K562 (cell line): Measurements from ENCODE around the gene FKBP1B. TPM values are rescaled to one million over a fixed set of nuclear protein-coding genes. Genes with fewer than 3 reads are reported as not detected.
A peak's percentile ranks its signal among the peaks of the same experiment; 100 is the strongest.

Experiments used
- ATAC-seq: fragments of 200-7000 bp; cut with Tn5 transposase; 3 replicates; pipeline ENCODE4 v1.9.1; 2020; ENCODE audit warnings: moderate library complexity
- BruUV-seq: library from RNA; stranded (reverse); fragments of 400-500 nt; replicated peaks from 2 replicates; lab custom pipeline; 2021; lab: Mats Ljungman, UMichigan
- CTCF ChIA-PET: fragments of 300-600 bp; formaldehyde crosslinking; extraction: SDS; loops from one replicate; lab custom pipeline; 2021; ENCODE audit warnings: low intra/inter-chr PET ratio; lab: Yijun Ruan, JAX
- POLR2A ChIA-PET: fragments of 300-600, 350-650 bp; sonication (Branson Sonifier 250); formaldehyde crosslinking; extraction: SDS; loops from one replicate; lab custom pipeline; 2021; ENCODE audit warnings: antibody characterized with exemption, inconsistent platforms; lab: Yijun Ruan, JAX
- DNase-seq, 4 experiments: peaks; one replicate each; pipeline versions ENCODE4 v3.0.0 to v3.0.0-alpha.2; 2011 to 2018; ENCODE audit warnings: low spot score in 3 of 4, mixed read lengths in 3 of 4; ENCODE audit errors: extremely low read depth in 1 of 4
- FAIRE-seq: peaks from 2 replicates; lab custom pipeline; 2011; peaks lifted over from hg19 to GRCh38; lab: Jason Lieb, UNC
- H2AFZ ChIP-seq: 2 replicates; pipeline ENCODE4 v1.6.0; 2011; ENCODE audit warnings: low read depth, low read length, control low read depth, inconsistent platforms
- H3K27ac ChIP-seq: fragments of 200-600 bp; 3 replicates; pipeline ENCODE4 v1.8.0; 2011; ENCODE audit warnings: low read depth, mild to moderate bottlenecking, control low read depth, inconsistent platforms, low read length, moderate library complexity, mixed read lengths; ENCODE audit errors: extremely low read depth
- H3K27me3 ChIP-seq, 2 experiments: fragments of 300-600 bp in 1 of 2; 2 replicates in 1 of 2; 3 replicates in 1 of 2; pipeline versions ENCODE4 v1.6.0 to v1.8.0; 2011; ENCODE audit warnings: inconsistent platforms in 2 of 2, low read length in 2 of 2, mild to moderate bottlenecking in 1 of 2, mixed read lengths in 1 of 2, moderate library complexity in 1 of 2; ENCODE audit not compliant: control insufficient read depth in 2 of 2, insufficient read depth in 2 of 2
- H3K36me3 ChIP-seq: fragments of 300-600 bp; 3 replicates; pipeline ENCODE4 v1.8.0; 2011; ENCODE audit warnings: mild to moderate bottlenecking, low read length, inconsistent platforms; ENCODE audit not compliant: control insufficient read depth, insufficient read depth
- H3K4me1 ChIP-seq, 2 experiments: fragments of 200-600 bp in 1 of 2; replicated peaks in 1 of 2; 2 replicates in 1 of 2; 3 replicates in 1 of 2; pipeline versions ENCODE4 v1.5.1 to v1.8.0; 2011; ENCODE audit warnings: inconsistent platforms in 2 of 2, low read length in 2 of 2, mild to moderate bottlenecking in 1 of 2, mixed read lengths in 1 of 2, moderate library complexity in 1 of 2; ENCODE audit not compliant: control insufficient read depth in 2 of 2, insufficient read depth in 2 of 2
- H3K4me2 ChIP-seq: 2 replicates; pipeline ENCODE4 v1.6.1; 2011; ENCODE audit warnings: low read length, control low read depth, inconsistent platforms, mixed read lengths; ENCODE audit not compliant: insufficient read depth
- H3K4me3 ChIP-seq: fragments of 200-600 bp; sonication (generic), shearing (Covaris generic); 2 replicates; pipeline ENCODE4 v1.5.1; 2016; ENCODE audit warnings: control low read depth, inconsistent platforms
- H3K79me2 ChIP-seq: fragments of 200-600 bp; 3 replicates; pipeline ENCODE4 v1.8.0; 2011; ENCODE audit warnings: low read length, inconsistent platforms; ENCODE audit not compliant: control insufficient read depth, insufficient read depth
- H3K9ac ChIP-seq, 2 experiments: 2 replicates each; pipeline versions ENCODE4 v1.6.0 to v1.6.1; 2011; ENCODE audit warnings: low read depth in 2 of 2, low read length in 2 of 2, control low read depth in 1 of 2, inconsistent platforms in 1 of 2, mild to moderate bottlenecking in 1 of 2, mixed read lengths in 1 of 2; ENCODE audit not compliant: insufficient read depth in 1 of 2
- H3K9me1 ChIP-seq: one replicate; pipeline ENCODE4 v1.6.0; 2011; ENCODE audit warnings: inconsistent platforms, mild to moderate bottlenecking, low read length, moderate library complexity; ENCODE audit not compliant: control insufficient read depth, insufficient read depth
- H3K9me3 ChIP-seq: replicated peaks from 2 replicates; pipeline ENCODE4 v1.5.1; 2011; ENCODE audit warnings: low read depth, low read length, inconsistent platforms; ENCODE audit not compliant: control insufficient read depth, insufficient read depth
- H4K20me1 ChIP-seq: replicated peaks from 2 replicates; pipeline ENCODE4 v1.6.1; 2011; ENCODE audit warnings: low read length, inconsistent platforms, mixed read lengths; ENCODE audit not compliant: control insufficient read depth, insufficient read depth
- EGR1 ChIP-seq: fragments of 450-650 bp; conservative IDR thresholded peaks from 2 replicates; pipeline ENCODE4 v1.6.1; 2017; ENCODE audit warnings: mild to moderate bottlenecking
- FOXJ2 ChIP-seq: fragments of 200-800 bp; sonication (Bioruptor generic); IDR thresholded peaks from 2 replicates; pipeline ENCODE4 v1.6.1; 2016; ENCODE audit warnings: missing genetic modification characterization, missing compliant biosample characterization
- GATA2 ChIP-seq: sonication (generic); formaldehyde crosslinking; IDR thresholded peaks from 2 replicates; pipeline ENCODE4 v1.4.0; 2020; ENCODE audit warnings: mild to moderate bottlenecking, missing genetic modification reagents
- HNRNPL ChIP-seq: fragments of 200-400 bp; formaldehyde crosslinking; IDR thresholded peaks from 2 replicates; pipeline ENCODE4 v1.6.1; 2017; ENCODE audit warnings: low read depth, mild to moderate bottlenecking, low read length
- MAFG ChIP-seq: fragments of 450-650 bp; conservative IDR thresholded peaks from 2 replicates; pipeline ENCODE4 v1.6.1; 2016; ENCODE audit warnings: missing genetic modification characterization, missing compliant biosample characterization
- MTA1 ChIP-seq: fragments of 450-650 bp; IDR thresholded peaks from 2 replicates; pipeline ENCODE4 v1.6.1; 2017; ENCODE audit warnings: borderline replicate concordance
- POLR2G ChIP-seq: fragments of 200-400 bp; formaldehyde crosslinking; IDR thresholded peaks from 2 replicates; pipeline ENCODE4 v1.6.1; 2017; ENCODE audit warnings: low read depth, mild to moderate bottlenecking, antibody characterized with exemption, low read length, moderate library complexity
- PYGO2 ChIP-seq: fragments of 450-650 bp; IDR thresholded peaks from 2 replicates; pipeline ENCODE4 v1.6.1; 2016; ENCODE audit warnings: mild to moderate bottlenecking, missing genetic modification characterization, moderate library complexity, missing compliant biosample characterization
- RAD21 ChIP-seq, 2 experiments: fragments of 250-450 bp in 1 of 2; fragments of 450-650 bp in 1 of 2; sonication (Bioruptor Pico) in 1 of 2; formaldehyde crosslinking in 1 of 2; IDR thresholded peaks in 1 of 2; conservative IDR thresholded peaks in 1 of 2; 2 replicates each; pipeline versions ENCODE4 v1.4.0 to v1.8.0; 2020 to 2022; ENCODE audit warnings: mild to moderate bottlenecking in 2 of 2, moderate library complexity in 1 of 2
- SLC30A9 ChIP-seq: fragments of 250-450 bp; sonication (Bioruptor Pico); IDR thresholded peaks from 2 replicates; pipeline ENCODE4 v1.8.0; 2022; ENCODE audit warnings: mild to moderate bottlenecking, moderate library complexity
- SMC3 ChIP-seq: conservative IDR thresholded peaks from 2 replicates; pipeline ENCODE4 v1.6.1; 2011; ENCODE audit warnings: low read depth, low read length, improper control_type of control experiment; ENCODE audit not compliant: insufficient read depth
- SP2 ChIP-seq: IDR thresholded peaks from 2 replicates; pipeline ENCODE4 v1.6.1; 2011; ENCODE audit warnings: mild to moderate bottlenecking, low read depth, low read length, moderate library complexity; ENCODE audit not compliant: poor library complexity, severe bottlenecking; ENCODE audit errors: extremely low read depth
- WGBS: fragments of 100-300 bp; shearing (Covaris generic); methylation state at CpG from one replicate; pipeline ENCODE4 v1.1.6; 2016; ENCODE audit warnings: low coverage, mixed read lengths; ENCODE audit not compliant: insufficient coverage; ENCODE audit errors: missing lambda C conversion rate; 5-methylcytosine and 5-hydroxymethylcytosine counted together
- in situ Hi-C: fragments of 300-500 bp; cut with MboI; formaldehyde crosslinking; loops from 4 replicates; pipeline ENCODE4 v1.15.0; 2018; ENCODE audit warnings: inconsistent platforms, mixed read lengths
- intact Hi-C: fragments of 100-400 bp; cut with micrococcal nuclease; formaldehyde crosslinking; loops from 2 replicates; pipeline ENCODE4 v1.14.2; 2022
- polyA plus RNA-seq, 8 experiments: library from polyadenylated mRNA; depleted of rRNA in 4 of 8; stranded (reverse) in 5 of 8; unstranded in 3 of 8; fragments of >200 nt; fragmentation: Nextera tagmentation in 2 of 8; fragmentation: Illumina TruSeq in 1 of 8; extraction: Ambion mirVana in 2 of 8; extraction: Trizol in 1 of 8; gene quantifications; 2 replicates each; pipeline versions ENCODE4 v1.2.1 to v1.2.3, GENCODE V29; 2011 to 2014; ENCODE audit warnings: inconsistent platforms in 1 of 8, missing spikeins in 1 of 8
- total RNA-seq, 7 experiments: library from RNA; depleted of rRNA in 6 of 7; stranded (reverse); fragments of >200 nt in 6 of 7; fragmentation: Illumina TruSeq in 2 of 7; extraction: Trizol in 2 of 7; gene quantifications; 2 replicates each; pipeline versions ENCODE4 v1.2.1 to v1.2.3, GENCODE V29; 2011 to 2021; ENCODE audit warnings: low replicate concordance in 1 of 7
- TF ChIP-seq, protein P1 (sequence below): fragments of 450-650 bp; IDR thresholded peaks from 2 replicates; pipeline ENCODE4 v1.6.1; 2016; ENCODE audit warnings: borderline replicate concordance
- TF ChIP-seq, protein P2 (sequence below): conservative IDR thresholded peaks from 2 replicates; pipeline ENCODE4 v1.6.1; 2011; ENCODE audit warnings: low read depth, mild to moderate bottlenecking, low read length; ENCODE audit not compliant: control insufficient read depth
- TF ChIP-seq, protein P3 (sequence below): sonication (generic); formaldehyde crosslinking; IDR thresholded peaks from 2 replicates; pipeline ENCODE4 v1.8.0; 2022; ENCODE audit warnings: mild to moderate bottlenecking, missing genetic modification reagents

Gene FKBP1B
- total and polyA plus RNA-seq, 9 of the 15 experiments (the other 6 are each of a cell fraction or from before 2014, with no cell fraction given), result 0.58 to 9.4 (median 1.6) TPM

DNA sequence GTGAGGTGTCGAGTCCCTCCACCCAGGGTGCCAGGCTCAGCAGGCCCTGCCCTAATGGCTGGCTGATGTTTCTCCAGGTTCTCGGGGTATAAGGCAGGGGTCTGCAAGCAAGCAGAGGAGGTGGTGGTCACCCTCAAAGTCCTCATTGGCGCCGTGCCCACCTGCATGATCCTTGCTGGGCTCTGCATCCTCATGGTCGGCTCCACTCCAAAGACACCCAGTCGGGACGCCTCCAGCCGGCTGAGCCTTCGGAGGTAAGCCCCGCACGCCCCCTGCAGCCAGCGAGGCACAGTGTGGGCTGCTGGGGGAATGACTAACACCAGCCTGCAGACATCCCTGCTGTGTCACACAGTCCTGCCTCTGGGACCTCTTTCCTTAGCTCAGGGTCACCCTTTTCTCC, 25.5 kb upstream of the FKBP1B start:
- H3K36me3 ChIP-seq, result peaks cover 53% of the 10 kb centered on the region
- ATAC-seq (peak; percentile 66), FAIRE-seq (no peak), DNase-seq (peak in 3 of 4 experiments; percentile 32 to 38 (median 32))
- H3K79me2 ChIP-seq, result no peaks in the 10 kb centered on the region
- BruUV-seq, result no TSS peak
- no peaks in the 10 kb centered on the region for H3K27me3 ChIP-seq
- no peak overlapping the region for H3K9ac ChIP-seq
- no peaks in the 10 kb centered on the region for H3K9me3 ChIP-seq
- H3K4me1 ChIP-seq, result peaks cover 0 to 21% of the 10 kb centered on the region in 2 experiments; a peak in 3 of 5 replicates
- in situ Hi-C loops, result no loop called here
- peaks cover 14% of the 10 kb centered on the region; the same call in 1 of the 2 replicates for H4K20me1 ChIP-seq
- POLR2A ChIA-PET, result interaction anchor here (1.0 to 1.6 kb wide), 4 partner anchors 8 to 84 kb away, joined by 3 to 5 read pairs (median 4); partner anchors contain the start of genes UBXN2A and WDCP
- H3K4me3 ChIP-seq, result no peak overlapping the region
- no peak overlapping the region for H3K4me2 ChIP-seq
- H3K9me1 ChIP-seq, result peaks cover 3% of the 10 kb centered on the region
- 63% methylated on average over 12 of the region's 12 CpGs for WGBS
- H3K27ac ChIP-seq, result no peak overlapping the region
- intact Hi-C loops, result loop anchor here (5.0 kb wide), 1 partner anchor 38 kb away; no protein-coding TSS in a partner anchor
- CTCF ChIA-PET, result no interaction called here
- H2AFZ ChIP-seq, result no peak overlapping the region
- no peak for TF ChIP-seq GATA2
- TF ChIP-seq, protein P1, sequence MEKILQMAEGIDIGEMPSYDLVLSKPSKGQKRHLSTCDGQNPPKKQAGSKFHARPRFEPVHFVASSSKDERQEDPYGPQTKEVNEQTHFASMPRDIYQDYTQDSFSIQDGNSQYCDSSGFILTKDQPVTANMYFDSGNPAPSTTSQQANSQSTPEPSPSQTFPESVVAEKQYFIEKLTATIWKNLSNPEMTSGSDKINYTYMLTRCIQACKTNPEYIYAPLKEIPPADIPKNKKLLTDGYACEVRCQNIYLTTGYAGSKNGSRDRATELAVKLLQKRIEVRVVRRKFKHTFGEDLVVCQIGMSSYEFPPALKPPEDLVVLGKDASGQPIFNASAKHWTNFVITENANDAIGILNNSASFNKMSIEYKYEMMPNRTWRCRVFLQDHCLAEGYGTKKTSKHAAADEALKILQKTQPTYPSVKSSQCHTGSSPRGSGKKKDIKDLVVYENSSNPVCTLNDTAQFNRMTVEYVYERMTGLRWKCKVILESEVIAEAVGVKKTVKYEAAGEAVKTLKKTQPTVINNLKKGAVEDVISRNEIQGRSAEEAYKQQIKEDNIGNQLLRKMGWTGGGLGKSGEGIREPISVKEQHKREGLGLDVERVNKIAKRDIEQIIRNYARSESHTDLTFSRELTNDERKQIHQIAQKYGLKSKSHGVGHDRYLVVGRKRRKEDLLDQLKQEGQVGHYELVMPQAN, result no peak
- TF ChIP-seq MAFG (tag), result no peak
- no peak for TF ChIP-seq FOXJ2
- TF ChIP-seq SLC30A9 (CRISPR knock-in tag), result no peak
- TF ChIP-seq, protein P2, sequence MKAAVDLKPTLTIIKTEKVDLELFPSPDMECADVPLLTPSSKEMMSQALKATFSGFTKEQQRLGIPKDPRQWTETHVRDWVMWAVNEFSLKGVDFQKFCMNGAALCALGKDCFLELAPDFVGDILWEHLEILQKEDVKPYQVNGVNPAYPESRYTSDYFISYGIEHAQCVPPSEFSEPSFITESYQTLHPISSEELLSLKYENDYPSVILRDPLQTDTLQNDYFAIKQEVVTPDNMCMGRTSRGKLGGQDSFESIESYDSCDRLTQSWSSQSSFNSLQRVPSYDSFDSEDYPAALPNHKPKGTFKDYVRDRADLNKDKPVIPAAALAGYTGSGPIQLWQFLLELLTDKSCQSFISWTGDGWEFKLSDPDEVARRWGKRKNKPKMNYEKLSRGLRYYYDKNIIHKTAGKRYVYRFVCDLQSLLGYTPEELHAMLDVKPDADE, result no peak
- peak in 1 of 2 experiments; percentile 40; a peak in 2 of 4 replicates for TF ChIP-seq RAD21 (CRISPR knock-in tag; conservative IDR thresholded peaks at IDR 0.05 in 1 of 2, IDR thresholded peaks at IDR 0.05 in 1 of 2)
- TF ChIP-seq EGR1, result no peak
- TF ChIP-seq, protein P3, sequence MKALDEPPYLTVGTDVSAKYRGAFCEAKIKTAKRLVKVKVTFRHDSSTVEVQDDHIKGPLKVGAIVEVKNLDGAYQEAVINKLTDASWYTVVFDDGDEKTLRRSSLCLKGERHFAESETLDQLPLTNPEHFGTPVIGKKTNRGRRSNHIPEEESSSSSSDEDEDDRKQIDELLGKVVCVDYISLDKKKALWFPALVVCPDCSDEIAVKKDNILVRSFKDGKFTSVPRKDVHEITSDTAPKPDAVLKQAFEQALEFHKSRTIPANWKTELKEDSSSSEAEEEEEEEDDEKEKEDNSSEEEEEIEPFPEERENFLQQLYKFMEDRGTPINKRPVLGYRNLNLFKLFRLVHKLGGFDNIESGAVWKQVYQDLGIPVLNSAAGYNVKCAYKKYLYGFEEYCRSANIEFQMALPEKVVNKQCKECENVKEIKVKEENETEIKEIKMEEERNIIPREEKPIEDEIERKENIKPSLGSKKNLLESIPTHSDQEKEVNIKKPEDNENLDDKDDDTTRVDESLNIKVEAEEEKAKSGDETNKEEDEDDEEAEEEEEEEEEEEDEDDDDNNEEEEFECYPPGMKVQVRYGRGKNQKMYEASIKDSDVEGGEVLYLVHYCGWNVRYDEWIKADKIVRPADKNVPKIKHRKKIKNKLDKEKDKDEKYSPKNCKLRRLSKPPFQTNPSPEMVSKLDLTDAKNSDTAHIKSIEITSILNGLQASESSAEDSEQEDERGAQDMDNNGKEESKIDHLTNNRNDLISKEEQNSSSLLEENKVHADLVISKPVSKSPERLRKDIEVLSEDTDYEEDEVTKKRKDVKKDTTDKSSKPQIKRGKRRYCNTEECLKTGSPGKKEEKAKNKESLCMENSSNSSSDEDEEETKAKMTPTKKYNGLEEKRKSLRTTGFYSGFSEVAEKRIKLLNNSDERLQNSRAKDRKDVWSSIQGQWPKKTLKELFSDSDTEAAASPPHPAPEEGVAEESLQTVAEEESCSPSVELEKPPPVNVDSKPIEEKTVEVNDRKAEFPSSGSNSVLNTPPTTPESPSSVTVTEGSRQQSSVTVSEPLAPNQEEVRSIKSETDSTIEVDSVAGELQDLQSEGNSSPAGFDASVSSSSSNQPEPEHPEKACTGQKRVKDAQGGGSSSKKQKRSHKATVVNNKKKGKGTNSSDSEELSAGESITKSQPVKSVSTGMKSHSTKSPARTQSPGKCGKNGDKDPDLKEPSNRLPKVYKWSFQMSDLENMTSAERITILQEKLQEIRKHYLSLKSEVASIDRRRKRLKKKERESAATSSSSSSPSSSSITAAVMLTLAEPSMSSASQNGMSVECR (CRISPR knock-in tag), result no peak
- no peak for TF ChIP-seq PYGO2
- no peak for TF ChIP-seq HNRNPL
- no peak for TF ChIP-seq MTA1
- TF ChIP-seq SP2, result no peak
- 0 out of 2 replicates have a peak, but pooled peaks have one; percentile 12 for TF ChIP-seq SMC3
- peak; percentile 61 for TF ChIP-seq POLR2G
